ENCODE measurements around the gene COL23A1.

COL23A1 gene

DNA sequence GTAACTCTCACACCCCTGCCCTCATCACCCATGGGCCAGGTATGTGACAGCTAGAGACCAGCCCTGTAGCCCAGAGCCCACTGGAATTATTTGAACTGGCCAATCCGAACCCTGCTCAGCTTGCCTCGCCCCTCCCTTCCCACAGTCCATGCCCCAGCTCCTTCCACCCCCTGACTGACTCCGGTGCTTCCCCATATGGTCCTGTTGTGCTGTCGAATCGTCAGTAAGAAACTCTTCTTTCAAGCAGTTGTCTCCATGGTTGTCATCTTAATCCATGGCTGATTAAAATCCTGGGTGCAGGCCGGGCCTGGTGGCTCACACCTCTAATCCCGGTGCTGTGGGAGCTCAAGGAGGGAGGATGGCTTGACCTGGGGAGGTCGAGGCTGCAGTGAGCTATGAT, 118.5 kb downstream of the COL23A1 start:
- no peak for DNase-seq

DNA sequence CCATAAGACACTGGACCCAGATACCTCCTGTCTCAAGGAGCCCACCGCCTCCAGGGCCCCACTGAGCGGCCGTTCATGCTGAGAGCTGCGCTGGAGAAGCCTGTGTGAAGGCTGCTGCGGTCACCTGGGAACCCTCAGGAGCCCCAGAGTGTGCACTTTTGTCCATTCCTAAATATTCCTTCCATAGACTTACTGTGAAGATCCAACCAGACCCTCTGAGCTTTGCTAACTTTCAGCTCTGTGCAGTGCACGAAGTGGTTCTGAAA, 119.5 kb downstream of the COL23A1 start:
- DNase-seq: no peak

DNA sequence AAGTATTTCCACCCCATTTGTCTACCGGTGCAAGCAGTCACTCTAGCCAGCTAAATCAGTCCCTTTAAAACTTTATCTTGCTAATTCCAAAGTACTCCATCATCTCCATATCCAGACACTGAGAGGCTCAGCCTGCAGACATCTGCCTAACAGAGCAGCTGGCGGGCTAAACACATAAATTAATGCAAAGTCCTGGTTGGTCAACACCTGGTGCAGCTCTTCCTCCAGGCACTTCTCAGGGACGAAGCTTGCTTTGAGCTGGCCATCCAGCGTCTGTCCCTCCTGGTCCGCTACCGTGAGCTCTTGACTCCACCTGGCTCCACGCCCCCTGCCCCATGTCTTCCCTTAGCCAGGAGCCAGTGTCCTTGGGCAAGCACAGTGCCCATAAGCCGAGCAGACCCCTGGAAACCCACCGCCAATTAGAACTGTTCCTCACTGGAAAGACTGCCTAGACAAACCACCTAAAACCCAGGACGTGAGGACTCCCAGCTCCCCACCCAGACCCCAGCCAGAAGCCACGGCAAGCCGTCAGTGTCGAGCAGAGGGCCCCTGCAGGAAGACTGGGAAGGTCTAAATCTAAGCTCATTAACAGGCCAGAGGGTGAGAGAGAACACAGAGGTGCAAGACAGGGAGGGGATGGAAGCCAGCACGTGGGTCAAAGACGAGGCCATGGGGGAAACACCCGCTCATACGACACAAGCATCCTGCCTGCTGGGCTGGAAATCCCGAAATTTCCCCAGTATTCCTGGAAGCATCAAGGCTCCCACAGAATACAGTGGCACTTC, 120.0 kb downstream of the COL23A1 start:
- no peak for DNase-seq

DNA sequence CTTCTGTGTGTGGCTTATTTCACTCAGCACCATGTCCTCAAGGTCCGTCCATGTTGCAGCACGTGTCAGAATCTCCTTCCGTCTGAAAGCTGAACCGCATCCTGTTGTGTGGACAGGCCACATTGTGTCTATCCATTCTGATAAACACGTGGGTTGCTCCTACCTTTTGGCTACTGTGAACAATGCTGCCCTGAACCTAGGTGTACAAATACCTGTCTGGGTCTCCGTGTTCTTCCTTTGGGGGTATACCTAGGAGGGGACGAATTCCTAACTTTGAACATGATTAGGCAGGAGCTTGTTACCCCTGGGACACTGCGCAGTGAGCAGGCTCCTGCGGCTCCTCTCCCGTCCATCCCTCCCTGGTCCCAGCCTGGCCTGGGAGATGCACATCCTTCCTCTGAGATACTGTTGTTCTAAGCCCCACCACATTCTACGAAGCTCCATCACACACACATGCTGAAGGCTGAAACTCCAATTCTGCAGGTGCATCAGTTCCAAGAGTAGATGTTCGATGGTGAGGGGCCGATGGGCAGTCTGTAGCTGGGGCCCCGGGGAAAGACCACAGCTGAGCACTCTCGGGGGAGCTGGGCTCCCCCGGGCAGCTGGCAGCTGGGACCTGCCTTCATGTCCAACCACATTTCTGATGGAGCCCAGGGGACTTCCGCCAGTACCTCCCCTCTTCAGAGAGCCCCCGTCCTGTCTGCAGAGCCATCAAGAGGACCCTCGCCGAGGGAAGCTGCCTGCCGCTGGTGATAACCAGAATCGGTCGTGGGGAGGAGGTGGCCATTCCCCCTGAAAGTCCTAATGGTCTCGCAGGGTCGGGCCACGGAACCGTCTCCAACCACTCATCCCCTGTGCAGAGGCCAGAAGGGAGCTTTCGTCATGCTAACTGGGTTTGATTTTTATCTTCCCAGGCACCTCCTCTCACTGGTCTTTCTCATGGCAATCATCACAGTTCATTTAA, 120.9 kb downstream of the COL23A1 start:
- no peak for DNase-seq

DNA sequence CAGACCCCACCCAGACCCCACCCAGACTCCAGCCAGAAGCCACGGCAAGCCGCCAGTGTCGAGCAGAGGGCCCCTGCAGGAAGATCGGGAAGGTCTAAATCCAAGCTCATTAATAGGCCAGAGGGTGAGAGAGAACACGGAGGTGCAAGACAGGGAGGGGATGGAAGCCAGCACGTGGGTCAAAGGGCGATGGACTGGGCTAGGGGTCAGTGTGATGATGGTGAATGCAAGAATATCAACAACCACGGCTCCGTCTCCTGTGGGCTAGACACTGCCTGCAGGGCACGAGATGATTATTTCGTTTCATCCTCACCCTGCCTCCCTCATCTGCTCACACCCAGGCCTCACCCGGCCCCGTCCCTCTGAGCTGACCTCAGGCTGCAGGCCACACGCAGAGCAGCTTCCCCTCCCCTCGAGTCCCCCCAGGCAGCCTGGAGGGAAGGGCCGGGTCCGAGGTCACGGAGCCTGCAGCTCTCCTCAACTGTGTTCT, 122.0 kb downstream of the COL23A1 start:
- DNase-seq: no peak

DNA sequence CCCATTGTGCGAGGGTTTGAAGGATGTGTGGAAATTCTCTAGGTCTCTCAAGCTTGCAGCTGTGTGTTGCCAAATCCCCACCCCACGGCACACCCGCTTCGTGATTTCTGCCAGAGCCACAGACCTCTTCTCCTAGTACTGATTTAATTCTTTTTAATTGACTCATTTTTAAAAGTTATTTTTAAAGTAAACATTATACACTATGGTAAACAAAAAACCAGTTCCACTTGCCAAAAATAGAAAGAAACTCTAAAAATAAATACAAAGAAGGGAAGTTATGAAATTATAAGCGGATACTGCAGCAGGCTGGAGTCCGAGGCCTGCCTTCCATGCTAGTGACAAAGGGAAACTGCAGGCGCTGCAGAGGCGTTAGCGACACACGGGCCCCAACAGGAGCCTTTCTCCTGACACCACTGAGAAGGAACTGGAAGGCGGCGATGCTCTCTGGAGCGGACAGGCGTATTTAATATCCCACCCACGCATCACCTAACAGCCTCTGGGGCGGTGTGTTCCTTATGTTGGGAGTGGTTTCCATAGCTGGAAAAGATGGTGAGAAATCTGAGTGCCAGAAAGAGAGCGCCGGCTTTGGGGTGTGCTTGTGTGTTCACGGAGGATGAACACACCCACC, 122.5 kb downstream of the COL23A1 start:
- DNase-seq: no peak

DNA sequence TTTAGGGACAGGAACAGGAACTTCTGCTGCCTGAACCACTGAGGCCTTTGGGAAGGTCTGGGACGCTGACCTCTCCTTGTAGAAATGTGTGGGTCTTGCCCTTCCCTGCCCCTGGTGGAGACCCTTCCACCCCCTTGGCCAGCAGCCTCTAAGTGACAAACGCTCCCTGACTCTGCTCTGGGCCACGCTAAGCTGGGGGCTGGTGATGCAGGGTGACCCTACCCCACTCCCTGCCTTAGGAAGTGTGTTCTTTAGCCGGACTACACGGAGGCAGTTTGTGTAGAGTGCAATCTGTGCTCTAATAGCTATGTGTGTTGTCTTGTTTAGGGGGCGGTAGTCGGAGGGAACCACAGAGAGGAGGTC, 123.0 kb downstream of the COL23A1 start:
- no peak for DNase-seq

DNA sequence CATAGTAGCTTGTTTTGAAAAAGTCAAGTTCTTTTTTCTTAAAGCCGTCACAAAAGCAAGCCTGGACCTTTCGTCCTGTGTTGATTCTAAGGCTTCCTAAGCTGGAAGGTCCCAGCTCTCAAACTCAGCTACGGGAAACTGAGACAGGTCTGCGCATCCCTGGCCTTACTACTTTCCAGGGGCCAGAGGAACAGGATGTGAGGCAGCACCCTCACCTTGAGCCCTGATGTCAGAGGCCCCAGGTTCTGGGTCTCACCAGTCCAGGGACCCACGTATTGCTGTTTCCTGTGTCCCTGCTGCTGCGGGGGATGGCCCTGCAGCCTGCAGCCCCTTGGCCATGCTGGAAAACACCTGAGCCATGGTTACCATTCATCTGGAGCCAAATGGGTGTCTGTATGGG, 123.9 kb downstream of the COL23A1 start:
- DNase-seq: no peak

DNA sequence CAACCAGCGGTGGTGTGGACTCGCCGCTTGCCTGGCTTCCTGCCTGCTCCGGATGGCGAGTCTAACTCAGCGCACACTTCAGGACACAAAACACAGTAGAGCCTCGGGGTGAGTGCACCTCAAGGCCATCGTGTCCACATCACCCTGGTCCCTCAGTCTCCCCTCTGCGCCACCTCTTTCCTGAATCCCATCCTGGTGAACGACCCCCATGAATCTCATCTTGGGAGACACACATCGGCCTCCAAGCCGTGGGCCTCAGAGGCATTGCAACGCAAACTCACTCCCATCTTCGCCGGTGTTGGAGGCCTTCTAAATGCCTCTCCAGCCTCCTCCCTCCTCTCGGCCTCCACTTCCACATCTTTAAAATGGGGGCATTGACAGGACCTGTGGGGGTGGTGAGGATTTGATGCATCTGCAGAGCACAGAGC, 124.3 kb downstream of the COL23A1 start:
- no peak for DNase-seq

DNA sequence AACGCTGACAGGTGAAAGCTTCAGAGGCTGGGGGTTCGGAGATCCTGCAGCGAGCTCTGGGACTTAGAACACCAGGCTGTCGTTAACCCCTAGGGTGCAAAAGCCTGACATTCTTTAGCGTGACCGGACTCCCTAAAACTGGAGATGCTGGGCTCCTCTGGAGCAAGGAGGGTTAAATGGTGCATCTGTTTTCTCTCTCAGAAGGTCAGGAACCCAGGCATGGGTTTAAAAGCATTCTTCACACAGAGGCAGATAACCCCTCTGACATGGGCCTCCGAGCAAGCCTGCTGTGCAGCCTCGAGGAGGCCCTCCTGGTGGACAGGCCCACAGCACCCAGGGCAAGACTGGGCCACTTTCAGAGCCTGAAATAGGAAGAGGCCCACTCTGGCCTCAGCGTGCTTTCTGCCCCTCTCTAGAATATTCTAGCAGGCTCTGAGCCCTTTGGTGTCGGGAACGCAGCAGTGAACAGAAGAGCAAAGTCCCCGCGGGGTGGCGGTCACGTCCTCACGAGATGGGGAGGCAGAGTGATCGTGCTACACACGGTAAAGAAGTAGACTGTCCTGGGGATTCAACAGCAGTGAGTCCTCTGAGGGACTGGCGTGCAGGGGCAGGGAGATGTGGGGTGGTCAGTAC, 124.8 kb downstream of the COL23A1 start:
- DNase-seq: no peak

DNA sequence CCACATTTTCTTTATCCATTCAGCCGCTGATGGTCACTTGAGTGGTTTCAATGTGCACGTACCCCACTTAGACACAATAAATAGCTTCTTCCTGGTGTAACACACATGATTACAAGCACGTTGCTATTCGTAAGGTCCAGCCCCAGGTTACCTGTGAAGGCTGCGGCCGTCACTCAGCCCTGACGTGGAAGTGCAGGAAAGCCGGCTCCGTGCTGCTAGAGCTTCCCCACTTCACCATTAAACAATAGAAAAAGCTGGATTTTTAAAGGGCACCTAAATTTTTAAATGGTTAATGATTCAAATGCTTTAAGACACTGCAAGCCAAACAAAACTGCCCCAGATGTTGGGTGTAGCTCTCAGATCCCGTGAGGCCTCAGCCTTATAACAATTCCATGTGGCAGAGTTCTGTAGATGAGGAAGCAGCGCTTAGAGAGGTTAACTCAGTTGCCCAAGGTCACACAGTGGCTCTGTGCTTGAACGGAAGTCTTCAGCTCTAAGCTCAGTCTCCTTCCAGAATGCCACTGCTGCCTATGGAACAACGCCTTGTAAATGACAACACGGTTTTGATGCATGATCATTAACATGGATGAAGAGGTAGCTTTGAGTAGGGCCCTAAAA, 125.7 kb downstream of the COL23A1 start:
- DNase-seq: no peak

DNA sequence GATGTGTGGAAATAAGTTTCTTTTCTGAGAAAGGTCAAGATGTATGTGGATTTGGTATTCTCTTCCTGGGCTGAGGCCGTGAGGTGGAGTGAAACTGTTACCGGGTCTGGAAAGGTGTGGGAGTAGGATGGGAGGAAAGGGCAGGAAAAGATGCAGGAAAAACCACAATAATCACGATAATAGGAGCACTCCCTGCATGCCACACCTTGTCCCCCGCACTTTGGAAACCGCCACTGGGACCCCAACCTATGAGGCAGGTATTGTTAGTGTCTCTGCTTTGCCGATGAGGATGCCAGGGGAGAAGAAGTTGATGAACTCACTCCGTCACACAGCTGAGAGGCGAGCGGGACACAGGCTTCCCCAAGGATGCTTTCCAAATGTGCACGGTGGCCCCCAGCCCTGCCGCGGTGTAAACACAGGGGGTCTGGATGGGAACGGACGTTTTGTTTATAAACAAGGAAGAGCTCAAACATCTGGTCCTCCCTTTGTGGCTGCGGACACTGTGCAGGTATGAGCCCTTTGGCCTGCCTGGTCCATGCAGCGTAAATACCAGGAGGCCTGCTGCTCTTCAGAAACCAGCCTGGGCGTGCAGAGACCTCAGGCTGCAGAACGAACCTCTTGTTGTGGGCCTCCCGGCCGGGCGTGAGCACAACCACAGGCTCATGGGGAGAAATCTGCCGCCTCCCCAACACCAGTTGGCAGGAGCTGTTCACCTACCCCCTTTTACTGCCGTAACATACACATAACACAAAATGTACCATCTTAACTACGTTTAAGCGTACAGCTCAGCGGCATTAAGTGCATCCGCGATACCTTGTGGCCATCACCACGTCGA, 126.7 kb downstream of the COL23A1 start:
- no peak for DNase-seq

DNA sequence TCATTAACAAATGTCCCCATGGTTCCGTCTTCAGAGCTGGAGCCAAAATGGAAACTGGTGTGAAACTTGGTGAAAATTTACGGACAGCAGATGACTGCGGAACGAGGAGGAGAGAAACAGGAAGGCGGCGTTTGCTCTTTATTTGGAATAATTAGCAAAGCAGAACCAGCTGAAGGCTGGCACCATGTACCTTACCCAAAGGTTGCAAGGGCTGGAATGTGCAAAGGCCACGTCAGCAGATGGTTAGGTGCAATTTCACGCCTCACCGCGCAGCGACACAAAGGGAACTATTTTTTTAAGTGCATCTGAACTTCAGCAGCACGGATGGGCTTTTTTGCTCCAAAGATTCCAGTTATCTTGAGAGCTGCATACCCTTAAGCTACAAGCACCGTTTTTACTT, 127.4 kb downstream of the COL23A1 start:
- DNase-seq: no peak

DNA sequence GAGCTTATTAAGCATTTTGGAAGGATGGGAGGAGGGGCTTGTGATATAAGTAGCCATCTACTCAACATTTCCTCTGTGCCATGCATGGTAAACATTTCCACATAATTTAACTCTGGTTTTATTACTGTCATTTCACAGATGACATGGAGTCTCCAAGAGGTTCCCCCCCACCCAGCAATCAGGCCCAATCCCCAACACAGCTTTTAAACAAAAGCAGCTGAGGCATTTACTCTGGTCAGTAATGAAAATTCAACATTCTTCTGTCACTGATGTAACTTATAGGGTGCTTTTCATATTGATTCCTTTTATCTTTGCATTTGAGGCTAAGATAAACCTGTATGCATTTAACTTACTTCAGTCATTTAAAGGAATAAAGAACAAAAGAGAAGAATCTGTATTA, 128.1 kb downstream of the COL23A1 start:
- DNase-seq: no peak

DNA sequence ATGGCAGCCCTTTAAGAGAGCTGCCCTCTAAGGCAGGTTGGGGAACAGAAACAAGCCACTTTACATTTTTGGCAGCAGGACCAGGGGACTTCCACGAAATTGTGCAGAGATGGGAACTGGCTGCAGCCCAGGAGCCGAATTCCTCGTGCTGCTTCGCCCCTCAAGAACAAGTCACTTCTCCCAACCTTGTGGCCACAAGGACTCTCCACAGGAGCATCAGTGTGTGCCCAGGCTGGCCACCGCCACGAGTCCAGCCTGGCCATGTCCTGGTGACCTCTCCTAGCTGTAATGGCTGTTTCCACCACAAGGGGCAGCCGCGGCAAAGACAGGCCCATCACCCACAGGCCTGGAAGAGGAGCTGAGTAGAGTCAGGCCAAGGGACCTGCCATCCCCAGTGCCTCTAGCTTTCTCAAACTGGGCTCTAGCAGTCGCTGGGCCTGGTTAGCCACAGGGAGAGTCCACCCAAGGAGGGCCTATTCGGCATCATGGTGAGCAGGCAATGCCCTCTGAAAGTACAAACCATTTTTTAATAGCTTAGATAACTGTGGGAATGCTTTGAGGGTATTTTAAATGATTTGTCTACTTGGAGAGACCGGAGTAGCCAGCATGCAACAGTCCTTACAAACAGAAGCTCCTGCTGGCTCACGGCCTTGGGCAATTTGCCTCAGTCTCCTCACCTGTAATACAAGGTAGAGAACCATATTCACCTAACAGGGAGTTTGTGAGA, 129.0 kb downstream of the COL23A1 start:
- peak; percentile 70 for DNase-seq

DNA sequence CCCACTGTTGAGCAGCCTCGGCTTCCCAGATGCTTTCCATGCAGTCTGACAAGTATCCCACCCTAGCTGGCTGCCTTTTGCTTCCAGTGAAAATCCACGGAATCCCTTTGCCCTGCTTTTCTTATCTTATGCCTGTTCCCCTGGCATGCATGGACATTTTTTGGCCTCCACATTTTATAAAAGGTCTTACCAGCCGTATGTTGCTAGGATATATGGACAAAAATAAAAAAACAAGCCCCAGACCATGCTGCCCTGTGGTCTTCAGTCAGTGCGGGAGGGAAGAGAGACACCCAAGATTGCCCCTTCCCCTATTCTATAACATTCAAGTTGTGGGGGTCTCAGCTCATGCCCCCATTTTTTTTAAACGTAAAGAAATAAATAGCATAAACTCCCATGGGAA, 129.6 kb downstream of the COL23A1 start:
- DNase-seq: no peak

DNA sequence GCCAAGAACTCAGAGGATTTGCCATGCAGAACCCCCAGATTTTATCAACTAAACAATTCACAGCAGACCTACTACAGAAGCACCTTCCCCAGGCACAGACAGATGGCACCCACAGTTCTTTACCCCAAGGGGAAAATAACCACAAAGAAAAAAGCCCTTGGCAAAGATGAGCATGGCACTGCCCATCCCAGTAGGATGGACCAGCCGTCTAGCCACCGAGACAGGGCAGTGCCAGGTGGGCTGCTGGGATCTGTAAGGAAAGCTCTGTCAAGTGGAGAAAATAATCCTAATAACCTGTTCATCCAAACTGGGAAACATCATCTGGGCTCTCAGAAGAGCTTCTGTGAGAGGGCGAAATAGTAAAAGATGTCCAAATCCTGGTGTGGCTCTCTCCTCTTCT, 130.0 kb downstream of the COL23A1 start:
- no peak for DNase-seq

DNA sequence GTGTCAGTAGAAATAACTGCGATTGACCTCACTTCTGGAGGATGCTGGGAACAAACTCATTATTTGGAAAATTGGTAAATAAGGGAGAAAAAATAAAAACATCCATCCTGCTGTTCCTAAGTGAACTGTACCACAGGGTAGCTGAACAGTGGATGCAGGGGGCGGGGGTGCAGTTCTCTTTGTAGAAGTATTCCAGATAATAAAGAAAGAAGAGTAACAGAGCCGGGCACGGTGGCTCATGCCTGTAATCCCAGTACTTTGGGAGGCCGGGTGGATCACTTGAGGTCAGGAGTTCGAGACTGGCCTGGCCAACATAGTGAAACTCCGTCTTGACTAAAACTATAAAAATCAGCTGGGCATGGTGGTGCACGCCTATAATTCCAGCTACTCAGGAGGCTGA, 132.1 kb downstream of the COL23A1 start:
- no peak for DNase-seq

DNA sequence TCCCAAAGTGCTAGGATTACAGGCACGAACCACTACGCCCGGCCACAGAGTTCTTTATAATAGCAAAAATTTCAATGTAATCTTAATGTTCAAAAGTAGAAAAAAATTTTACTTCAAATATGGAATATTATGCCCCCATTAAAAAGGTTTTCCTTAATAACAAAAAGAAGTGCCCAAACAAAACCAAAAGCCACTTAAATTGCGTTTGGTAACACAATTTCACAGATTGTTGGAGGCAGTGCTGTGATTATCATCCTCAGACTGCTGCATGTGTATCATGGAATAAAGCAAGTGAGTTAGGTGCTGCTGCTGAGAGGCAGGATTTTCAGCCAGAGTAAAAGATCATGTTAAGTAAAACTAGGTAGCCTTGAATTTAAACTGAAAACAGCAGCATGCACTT, 132.7 kb downstream of the COL23A1 start:
- no peak for DNase-seq

DNA sequence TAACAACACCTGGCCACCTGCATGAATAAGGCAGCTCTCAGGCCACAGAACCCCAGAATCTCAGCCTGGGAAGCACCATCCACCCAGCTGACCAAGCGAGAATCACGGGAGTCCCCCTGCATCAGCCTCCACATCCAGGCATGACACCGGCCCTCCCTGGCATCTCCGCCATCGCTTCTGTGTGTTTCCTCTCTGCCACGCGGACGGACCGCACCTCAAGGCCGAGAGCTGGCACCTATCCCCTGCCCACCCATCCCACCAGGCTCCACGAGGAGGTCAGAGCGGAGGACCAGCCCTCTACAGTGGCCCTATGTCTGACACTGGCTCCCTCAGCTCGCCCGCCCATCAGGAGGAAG, 134.7 kb downstream of the COL23A1 start:
- DNase-seq: no peak

DNA sequence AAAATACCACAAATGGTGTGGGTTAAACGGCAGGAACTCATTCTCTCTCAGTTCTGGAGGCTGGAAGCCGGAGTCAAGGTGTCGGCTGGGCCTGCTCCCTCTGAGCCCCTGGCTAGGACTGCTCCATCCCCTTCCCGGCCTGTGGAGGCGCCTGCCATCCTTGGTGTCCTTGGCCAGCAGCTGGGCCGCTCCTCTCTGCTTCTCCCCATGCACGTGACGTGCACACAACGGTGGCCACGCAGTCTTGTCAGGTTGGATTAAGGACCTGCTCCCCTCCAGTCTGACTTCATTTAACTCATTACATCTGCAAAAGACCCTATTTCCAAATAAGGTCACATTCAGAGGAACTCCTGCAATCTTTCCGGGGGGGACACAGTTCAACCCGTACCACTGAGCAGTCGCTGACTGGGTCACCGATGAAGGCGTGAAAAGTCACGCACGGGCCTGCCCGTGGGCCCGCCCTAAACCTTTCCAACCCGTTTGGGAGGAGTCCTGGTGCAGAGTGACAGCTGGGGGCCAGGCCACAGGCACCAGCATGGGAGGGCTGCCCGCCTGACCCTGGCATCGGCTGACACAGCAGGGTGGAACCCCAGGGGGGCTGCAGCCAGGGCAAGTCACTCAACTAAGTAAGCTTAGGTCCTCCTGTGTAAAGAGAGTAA, 135.2 kb downstream of the COL23A1 start:
- no peak for DNase-seq

All from activated CD4-positive, CD25-positive, alpha-beta regulatory T cell treated with anti-CD3 and anti-CD28 coated beads, Interleukin-2, amount 50 U/mL, for 72 hours (primary cell).